Measurements from ENCODE around the gene WARS2. TPM values are rescaled to one million over a fixed set of nuclear protein-coding genes. Genes with fewer than 3 reads are reported as not detected.

Gene WARS2
- total and polyA plus RNA-seq, 2 of the 8 experiments (the other 6 are each of a cell fraction or from before 2014, with no cell fraction given) = 4.3 to 12.9 TPM

DNA sequence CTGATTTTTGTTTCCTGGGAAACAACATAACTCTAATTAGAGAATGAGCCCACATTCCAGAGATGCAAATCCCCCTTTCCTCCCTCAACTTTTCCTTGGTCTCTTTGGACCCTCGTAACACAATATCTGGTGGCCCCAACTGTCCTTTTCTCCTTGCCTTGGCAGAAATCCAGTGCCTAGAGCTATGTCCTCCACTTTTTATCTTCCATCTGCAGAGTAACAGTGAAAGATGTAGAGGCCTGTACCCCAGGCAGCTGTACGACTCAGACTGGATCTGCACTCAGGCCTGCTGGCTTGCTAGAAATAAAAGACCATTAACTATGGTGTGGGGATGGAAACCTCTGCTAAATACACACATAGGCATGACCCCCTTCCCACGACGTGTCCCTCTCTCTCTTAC, 72.0 kb downstream of the WARS2 start (continued):
- TF ChIP-seq, protein P1, sequence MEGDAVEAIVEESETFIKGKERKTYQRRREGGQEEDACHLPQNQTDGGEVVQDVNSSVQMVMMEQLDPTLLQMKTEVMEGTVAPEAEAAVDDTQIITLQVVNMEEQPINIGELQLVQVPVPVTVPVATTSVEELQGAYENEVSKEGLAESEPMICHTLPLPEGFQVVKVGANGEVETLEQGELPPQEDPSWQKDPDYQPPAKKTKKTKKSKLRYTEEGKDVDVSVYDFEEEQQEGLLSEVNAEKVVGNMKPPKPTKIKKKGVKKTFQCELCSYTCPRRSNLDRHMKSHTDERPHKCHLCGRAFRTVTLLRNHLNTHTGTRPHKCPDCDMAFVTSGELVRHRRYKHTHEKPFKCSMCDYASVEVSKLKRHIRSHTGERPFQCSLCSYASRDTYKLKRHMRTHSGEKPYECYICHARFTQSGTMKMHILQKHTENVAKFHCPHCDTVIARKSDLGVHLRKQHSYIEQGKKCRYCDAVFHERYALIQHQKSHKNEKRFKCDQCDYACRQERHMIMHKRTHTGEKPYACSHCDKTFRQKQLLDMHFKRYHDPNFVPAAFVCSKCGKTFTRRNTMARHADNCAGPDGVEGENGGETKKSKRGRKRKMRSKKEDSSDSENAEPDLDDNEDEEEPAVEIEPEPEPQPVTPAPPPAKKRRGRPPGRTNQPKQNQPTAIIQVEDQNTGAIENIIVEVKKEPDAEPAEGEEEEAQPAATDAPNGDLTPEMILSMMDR (IDR thresholded peaks at IDR 0.05; ENCODE audit: control extremely low read depth in 1 of 3, insufficient read depth in 1 of 3, low read depth in 1 of 3, low read length in 3 of 3) = no peak
- no peak for TF ChIP-seq MAFK (IDR thresholded peaks at IDR 0.05; ENCODE audit: low read depth, low read length)
- no peak for TF ChIP-seq TAF7 (optimal IDR thresholded peaks at IDR 0.05; ENCODE audit: borderline replicate concordance, low read depth, low read length)
- no peak for TF ChIP-seq EP300 (IDR thresholded peaks at IDR 0.05; ENCODE audit: borderline replicate concordance in 1 of 2, low read depth in 2 of 2, low read length in 2 of 2)

All from H1 (cell line).